ENCODE data around the gene PCDHGA1.
"Not testable (repeated sequence)": the region's sequence is repeated elsewhere in the genome, so short reads cannot be mapped to it uniquely, and the experiment has no call there.

The PCDHGA1 gene

GRCh38 chr5:141402553-141403243 is 72.4 kb downstream of the PCDHGA1 start, which contains the start of gene PCDHGA9:
Gene PCDHGA9 (plus strand): TSS chr5:141402778. CDS start chr5:141402953, 175 bp downstream.
- peaks cover 13% of the 10 kb centered on the region for H3K9me3 Mint-ChIP-seq
- H3K4me1 Mint-ChIP-seq = no peaks in the 10 kb centered on the region
- peaks cover 7% of the 10 kb centered on the region for H3K36me3 Mint-ChIP-seq
- ATAC-seq (ENCODE audit: low read depth) = no peak
- peak within 1 kb of the TSS; percentile 67 for H3K4me3 Mint-ChIP-seq
- peaks cover 21% of the 10 kb centered on the region for H3K27me3 Mint-ChIP-seq
- DNase-seq (ENCODE audit: low spot score in 2 of 2) = no peak
- H3K27ac Mint-ChIP-seq = no peak within 1 kb of the TSS

- peaks cover 9% of the 10 kb centered on the region for H3K36me3 Mint-ChIP-seq
- H3K4me1 Mint-ChIP-seq = peaks cover 2% of the 10 kb centered on the region
- H3K27me3 Mint-ChIP-seq = peaks cover 23% of the 10 kb centered on the region
- no peak overlapping the region for H3K27ac Mint-ChIP-seq
- no peak overlapping the region for H3K4me3 Mint-ChIP-seq
- peaks cover 15% of the 10 kb centered on the region for H3K9me3 Mint-ChIP-seq
- ATAC-seq (ENCODE audit: low read depth) (no peak), DNase-seq (ENCODE audit: low spot score in 2 of 2) (no peak)
Observed at GRCh38 chr5:141403387-141403786, 73.1 kb downstream of the PCDHGA1 start.

GRCh38 chr5:141407790-141408505 is 77.6 kb downstream of the PCDHGA1 start, which contains the start of gene PCDHGB6:
Gene PCDHGB6 (plus strand): TSS chr5:141408021. CDS start chr5:141408203, 182 bp downstream.
- not testable (repeated sequence) for DNase-seq (ENCODE audit: low spot score in 2 of 2); H3K4me1 Mint-ChIP-seq
- Mint-ChIP-seq H3K27ac (peak within 1 kb of the TSS; percentile 53), H3K27me3 (peaks cover 25% of the 10 kb centered on the region), H3K9me3 (peaks cover 17% of the 10 kb centered on the region), H3K4me3 (peak within 1 kb of the TSS; percentile 72), H3K36me3 (peaks cover 12% of the 10 kb centered on the region)
- ATAC-seq (ENCODE audit: low read depth) = peak; percentile 60

GRCh38 chr5:141409598-141410306 is 79.4 kb downstream of the PCDHGA1 start:
- Mint-ChIP-seq H3K4me3 (no peak overlapping the region), H3K27ac (peak overlapping the region; percentile 77), H3K9me3 (peaks cover 15% of the 10 kb centered on the region), H3K36me3 (peaks cover 12% of the 10 kb centered on the region), H3K27me3 (peaks cover 28% of the 10 kb centered on the region), H3K4me1 (peaks cover 8% of the 10 kb centered on the region)
- no peak for DNase-seq (ENCODE audit: low spot score in 2 of 2)
- no peak for ATAC-seq (ENCODE audit: low read depth)

GRCh38 chr5:141411575-141411974 is 81.3 kb downstream of the PCDHGA1 start:
- H3K27me3 Mint-ChIP-seq = peaks cover 25% of the 10 kb centered on the region
- H3K27ac Mint-ChIP-seq = no peak overlapping the region
- H3K4me3 Mint-ChIP-seq = no peak overlapping the region
- ATAC-seq (ENCODE audit: low read depth) (no peak), DNase-seq (ENCODE audit: low spot score in 2 of 2) (no peak)
- H3K36me3 Mint-ChIP-seq = peaks cover 9% of the 10 kb centered on the region
- H3K9me3 Mint-ChIP-seq = peaks cover 9% of the 10 kb centered on the region
- H3K4me1 Mint-ChIP-seq = peaks cover 8% of the 10 kb centered on the region

- peak within 1 kb of the TSS; percentile 86 for H3K4me3 Mint-ChIP-seq
- peaks cover 11% of the 10 kb centered on the region for H3K36me3 Mint-ChIP-seq
- H3K4me1 Mint-ChIP-seq = peaks cover 10% of the 10 kb centered on the region
- H3K27ac Mint-ChIP-seq = peak within 1 kb of the TSS; percentile 70
- peaks cover 27% of the 10 kb centered on the region for H3K27me3 Mint-ChIP-seq
- DNase-seq (ENCODE audit: low spot score in 2 of 2) (no peak), ATAC-seq (ENCODE audit: low read depth) (peak; percentile 75)
- H3K9me3 Mint-ChIP-seq = peaks cover 11% of the 10 kb centered on the region
Observed at GRCh38 chr5:141412854-141413539, 82.7 kb downstream of the PCDHGA1 start, which contains the start of gene PCDHGA10. Gene PCDHGA10 (plus strand): TSS chr5:141412987. CDS start chr5:141413176, 189 bp downstream.

GRCh38 chr5:141413540-141414069 is 83.3 kb downstream of the PCDHGA1 start:
- Mint-ChIP-seq H3K4me3 (peak overlapping the region; percentile 86), H3K36me3 (peaks cover 9% of the 10 kb centered on the region), H3K27me3 (peaks cover 29% of the 10 kb centered on the region), H3K4me1 (peaks cover 8% of the 10 kb centered on the region), H3K9me3 (peaks cover 12% of the 10 kb centered on the region), H3K27ac (no peak overlapping the region)
- DNase-seq (ENCODE audit: low spot score in 2 of 2) = no peak
- ATAC-seq (ENCODE audit: low read depth) = no peak

GRCh38 chr5:141414548-141415274 is 84.4 kb downstream of the PCDHGA1 start:
- H3K27me3 Mint-ChIP-seq = peaks cover 26% of the 10 kb centered on the region
- not testable (repeated sequence) for H3K4me3 Mint-ChIP-seq; DNase-seq (ENCODE audit: low spot score in 2 of 2); ATAC-seq (ENCODE audit: low read depth); H3K4me1 Mint-ChIP-seq; H3K36me3 Mint-ChIP-seq
- peak overlapping the region; percentile 16 for H3K27ac Mint-ChIP-seq
- peaks cover 12% of the 10 kb centered on the region for H3K9me3 Mint-ChIP-seq

GRCh38 chr5:141415275-141415618 is 84.9 kb downstream of the PCDHGA1 start:
- H3K36me3 Mint-ChIP-seq; H3K27ac Mint-ChIP-seq; DNase-seq (ENCODE audit: low spot score in 2 of 2); H3K4me1 Mint-ChIP-seq: not testable (repeated sequence)
- peak; percentile 19 for ATAC-seq (ENCODE audit: low read depth)
- peaks cover 11% of the 10 kb centered on the region for H3K9me3 Mint-ChIP-seq
- peaks cover 25% of the 10 kb centered on the region for H3K27me3 Mint-ChIP-seq
- H3K4me3 Mint-ChIP-seq = peak overlapping the region; percentile 12

GRCh38 chr5:141417494-141418172 is 87.3 kb downstream of the PCDHGA1 start, which contains the start of gene PCDHGB7:
Gene PCDHGB7 (plus strand): TSS chr5:141417677. CDS start chr5:141417860, 183 bp downstream.
- not testable (repeated sequence) for DNase-seq (ENCODE audit: low spot score in 2 of 2); H3K36me3 Mint-ChIP-seq
- H3K4me1 Mint-ChIP-seq = peaks cover 11% of the 10 kb centered on the region
- H3K27me3 Mint-ChIP-seq = peaks cover 21% of the 10 kb centered on the region
- H3K9me3 Mint-ChIP-seq = peaks cover 12% of the 10 kb centered on the region
- peak within 1 kb of the TSS; percentile 45 for H3K27ac Mint-ChIP-seq
- peak within 1 kb of the TSS; percentile 74 for H3K4me3 Mint-ChIP-seq
- peak; percentile 55 for ATAC-seq (ENCODE audit: low read depth)

GRCh38 chr5:141419074-141419880 is 89.0 kb downstream of the PCDHGA1 start:
- peaks cover 5% of the 10 kb centered on the region for H3K36me3 Mint-ChIP-seq
- peaks cover 19% of the 10 kb centered on the region for H3K27me3 Mint-ChIP-seq
- no peak overlapping the region for H3K27ac Mint-ChIP-seq
- no peak overlapping the region for H3K4me3 Mint-ChIP-seq
- peaks cover 4% of the 10 kb centered on the region for H3K4me1 Mint-ChIP-seq
- peaks cover 15% of the 10 kb centered on the region for H3K9me3 Mint-ChIP-seq
- no peak for DNase-seq (ENCODE audit: low spot score in 2 of 2)
- no peak for ATAC-seq (ENCODE audit: low read depth)

Measured in memory B cell (primary cell).